ENCODE data around the gene KRT7. TPM values are rescaled to one million over a fixed set of nuclear protein-coding genes. Genes with fewer than 3 reads are reported as not detected.

Gene KRT7
- total RNA-seq, 1 experiment from 2014 or later: 10.0 TPM

DNA sequence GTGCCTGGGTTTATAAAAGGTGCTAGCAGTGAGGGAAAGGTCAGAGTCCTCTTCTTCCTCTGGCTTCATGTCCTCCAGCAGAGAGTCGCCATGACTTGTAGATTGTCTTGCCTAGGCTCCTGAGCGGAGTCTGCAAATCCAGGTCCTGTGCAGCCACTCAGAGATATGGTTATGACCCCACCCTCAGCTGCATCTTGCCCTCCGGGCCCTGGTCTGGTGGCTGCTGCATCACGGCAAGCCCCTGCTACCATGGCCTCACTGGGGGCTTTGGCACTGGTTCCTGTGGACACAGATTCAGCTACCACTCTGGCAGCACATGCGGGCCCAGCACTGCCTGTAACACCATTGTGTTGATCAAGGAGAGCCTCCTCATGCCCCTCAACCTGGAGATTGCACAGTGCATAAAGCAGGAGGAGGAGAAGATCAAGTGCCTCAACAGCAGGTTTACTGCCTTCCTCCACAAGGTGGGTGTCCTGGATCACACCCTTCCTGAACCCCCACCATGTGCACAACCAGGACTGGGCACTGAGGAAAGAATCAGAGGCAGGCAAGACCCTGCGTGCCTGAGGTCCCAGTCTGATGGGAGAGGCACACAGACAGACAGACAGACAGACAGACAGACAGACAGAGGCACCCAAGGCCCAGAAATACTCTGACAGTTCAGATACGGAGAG lies 30.9 kb downstream of the KRT7 start:
- H3K36me3 Mint-ChIP-seq (ENCODE audit: insufficient read depth in 1 of 3, low read depth in 3 of 3): peaks cover 0 to 26% (median 5%) of the 10 kb centered on the region in 3 experiments; a peak in 2 of 7 replicates

More for the DNA sequence above, 30.9 kb downstream of the KRT7 start:
- Histone ChIP-seq H3K4ac (ENCODE audit: low read depth, low read length) (no peak overlapping the region), H2AFZ (ENCODE audit: low read length) (no peak overlapping the region), H3K79me1 (ENCODE audit: insufficient read depth, low read depth, low read length, poor library complexity, severe bottlenecking) (no peaks in the 10 kb centered on the region), H2BK15ac (ENCODE audit: low read depth, low read length) (no peak overlapping the region), H3K27me3 (ENCODE audit: insufficient read depth, low read length) (no peaks in the 10 kb centered on the region), H3K27ac (ENCODE audit: insufficient read length, low read depth, low read length) (no peak overlapping the region), H2BK12ac (ENCODE audit: insufficient read length, low read depth, low read length) (no peak overlapping the region), H2BK5ac (ENCODE audit: insufficient read length, low read length) (no peak overlapping the region), H3K23me2 (ENCODE audit: insufficient read length, low read depth, low read length, poor library complexity, severe bottlenecking) (no peaks in the 10 kb centered on the region), H3K56ac (ENCODE audit: insufficient read length, low read depth, low read length) (no peak overlapping the region), H2BK20ac (ENCODE audit: low read depth, low read length, poor library complexity, severe bottlenecking) (no peak overlapping the region), H4K20me1 (ENCODE audit: control insufficient read depth, insufficient read depth, insufficient read length) (no peaks in the 10 kb centered on the region), H3K4me1 (ENCODE audit: insufficient read depth, low read length) (no peaks in the 10 kb centered on the region), H4K5ac (ENCODE audit: insufficient read length, low read depth, low read length) (no peak overlapping the region), H3K9ac (ENCODE audit: extremely low read depth, insufficient read length, low read length) (no peak overlapping the region), H3K79me2 (ENCODE audit: insufficient read depth, low read length) (no peaks in the 10 kb centered on the region), H3K4me2 (ENCODE audit: insufficient read depth, insufficient read length, low read length) (no peak overlapping the region), H2BK120ac (ENCODE audit: low read depth, low read length, poor library complexity, severe bottlenecking) (no peak overlapping the region), H3T11ph (ENCODE audit: low read length) (no peak overlapping the region), H3K14ac (ENCODE audit: insufficient read depth, low read length) (no peak overlapping the region), H2AK5ac (ENCODE audit: insufficient read length, low read length) (no peak overlapping the region), H4K8ac (replicated peaks; ENCODE audit: insufficient read length, low read depth, low read length) (no peak overlapping the region), H3K9me3 (ENCODE audit: control insufficient read depth, low read depth, low read length) (no peaks in the 10 kb centered on the region), H3K18ac (ENCODE audit: insufficient read length, low read depth, low read length) (no peak overlapping the region), H3K23ac (ENCODE audit: insufficient read length, low read depth, low read length) (no peak overlapping the region), H4K91ac (ENCODE audit: insufficient read length, low read depth, low read length) (no peak overlapping the region)
- H3K27ac Mint-ChIP-seq: no peak overlapping the region
- peaks cover 15 to 28% of the 10 kb centered on the region in 2 experiments; a peak in 4 of 5 replicates for H3K9me3 Mint-ChIP-seq
- no peak overlapping the region for H3K4me3 Mint-ChIP-seq
- TF ChIP-seq, protein P1, sequence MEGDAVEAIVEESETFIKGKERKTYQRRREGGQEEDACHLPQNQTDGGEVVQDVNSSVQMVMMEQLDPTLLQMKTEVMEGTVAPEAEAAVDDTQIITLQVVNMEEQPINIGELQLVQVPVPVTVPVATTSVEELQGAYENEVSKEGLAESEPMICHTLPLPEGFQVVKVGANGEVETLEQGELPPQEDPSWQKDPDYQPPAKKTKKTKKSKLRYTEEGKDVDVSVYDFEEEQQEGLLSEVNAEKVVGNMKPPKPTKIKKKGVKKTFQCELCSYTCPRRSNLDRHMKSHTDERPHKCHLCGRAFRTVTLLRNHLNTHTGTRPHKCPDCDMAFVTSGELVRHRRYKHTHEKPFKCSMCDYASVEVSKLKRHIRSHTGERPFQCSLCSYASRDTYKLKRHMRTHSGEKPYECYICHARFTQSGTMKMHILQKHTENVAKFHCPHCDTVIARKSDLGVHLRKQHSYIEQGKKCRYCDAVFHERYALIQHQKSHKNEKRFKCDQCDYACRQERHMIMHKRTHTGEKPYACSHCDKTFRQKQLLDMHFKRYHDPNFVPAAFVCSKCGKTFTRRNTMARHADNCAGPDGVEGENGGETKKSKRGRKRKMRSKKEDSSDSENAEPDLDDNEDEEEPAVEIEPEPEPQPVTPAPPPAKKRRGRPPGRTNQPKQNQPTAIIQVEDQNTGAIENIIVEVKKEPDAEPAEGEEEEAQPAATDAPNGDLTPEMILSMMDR (conservative IDR thresholded peaks at IDR 0.05): no peak
- no CpG with 5 or more reads among the region's 7 CpGs for WGBS (ENCODE audit: extremely low coverage, insufficient read length, low lambda C conversion rate)
- peaks cover 52% of the 10 kb centered on the region for H3K27me3 Mint-ChIP-seq (ENCODE audit: low read depth)
- peaks cover 19% of the 10 kb centered on the region in 2 experiments for H3K4me1 Mint-ChIP-seq
- no peak for DNase-seq
